ENCODE results near the gene LHPP.

- TF ChIP-seq CTCF (IDR thresholded peaks at IDR 0.05) (no peak), EP300 (IDR thresholded peaks at IDR 0.05) (no peak), POLR2AphosphoS5 (IDR thresholded peaks at IDR 0.05) (no peak)
These were observed 8.4 kb downstream of the LHPP start for GRCh38 chr10:124469956-124470484.
